ENCODE measurements around the gene RBM14. TPM values are rescaled to one million over a fixed set of nuclear protein-coding genes. Genes with fewer than 3 reads are reported as not detected.

Gene RBM14
- total RNA-seq, 4 donors from 2014 or later: 38.3 to 74.2 (median 55.7) TPM

GRCh38 chr11:66663741-66664296 lies 47.4 kb downstream of the RBM14 start:
- ATAC-seq (ENCODE audit: low FRiP score): no peak

GRCh38 chr11:66665369-66665768 lies 48.9 kb downstream of the RBM14 start:
- ATAC-seq (ENCODE audit: low FRiP score) (no peak), DNase-seq (ENCODE audit: low spot score) (no peak)
- TF ChIP-seq CTCF (IDR thresholded peaks at IDR 0.05): no peak

More at GRCh38 chr11:66663741-66664296, 47.4 kb downstream of the RBM14 start:
- no peak for TF ChIP-seq CTCF (IDR thresholded peaks at IDR 0.05)
- DNase-seq (ENCODE audit: low spot score): no peak

GRCh38 chr11:66670816-66671215 lies 54.4 kb downstream of the RBM14 start:
- ATAC-seq (ENCODE audit: low FRiP score): no peak
- DNase-seq (ENCODE audit: low spot score): no peak
- no peak for TF ChIP-seq CTCF (IDR thresholded peaks at IDR 0.05)

GRCh38 chr11:66674964-66675602 lies 58.7 kb downstream of the RBM14 start:
- ATAC-seq (ENCODE audit: low FRiP score) (no peak), DNase-seq (ENCODE audit: low spot score) (no peak)
- no peak for TF ChIP-seq CTCF (IDR thresholded peaks at IDR 0.05)

- TF ChIP-seq CTCF (IDR thresholded peaks at IDR 0.05): no peak
- ATAC-seq (ENCODE audit: low FRiP score) (no peak), DNase-seq (ENCODE audit: low spot score) (no peak)
Observed at GRCh38 chr11:66676282-66676919, 60.0 kb downstream of the RBM14 start.

Small RNA genes lying within 50 kb of the gene (small RNA-seq; reads per million reads assigned to genes)
- not detected for gene RNU4-39P

Other genes with a start within 250 kb of the RBM14 start
- 1 to 10 TPM; 2.7 to 7.4 (median 5.0) TPM for gene SLC29A2, start 244.9 kb upstream of the RBM14 start, total RNA-seq
- gene NPAS4, start 195.6 kb upstream of the RBM14 start, total RNA-seq: under 1 TPM in 1 of 4 donors, not detected in 3; 0.19 TPM
- gene MRPL11, start 177.8 kb upstream of the RBM14 start, total RNA-seq: 10 to 100 TPM; 29.2 to 38.0 (median 32.3) TPM
- 10 to 100 TPM in 2 of 4 donors, 1 to 10 TPM in 2; 9.2 to 16.3 (median 12.5) TPM for gene PELI3, start 149.7 kb upstream of the RBM14 start, total RNA-seq
- 10 to 100 TPM; 13.9 to 23.9 (median 21.0) TPM for gene DPP3, start 136.2 kb upstream of the RBM14 start, total RNA-seq
- gene BBS1, start 106.0 kb upstream of the RBM14 start, total RNA-seq: 10 to 100 TPM; 35.5 to 71.9 (median 37.9) TPM
- 10 to 100 TPM; 12.1 to 18.7 (median 13.0) TPM for gene ZDHHC24, start 70.6 kb upstream of the RBM14 start, total RNA-seq
- gene ACTN3, start 69.7 kb upstream of the RBM14 start, total RNA-seq: not detected
- 100 to 1,000 TPM in 2 of 4 donors, 10 to 100 TPM in 2; 82.8 to 110 (median 96.5) TPM for gene CTSF, start 48.0 kb upstream of the RBM14 start, total RNA-seq
- gene CCDC87, start 23.6 kb upstream of the RBM14 start, total RNA-seq: under 1 TPM in 2 of 4 donors, not detected in 2; 0.19 to 0.28 TPM
- 10 to 100 TPM; 19.0 to 42.4 (median 21.7) TPM for gene CCS, start 23.4 kb upstream of the RBM14 start, total RNA-seq
- 10 to 100 TPM; 63.1 to 90.8 (median 78.3) TPM for gene RBM4, start 22.1 kb downstream of the RBM14 start, total RNA-seq
- 10 to 100 TPM in 3 of 4 donors, 1 to 10 TPM in 1; 7.8 to 13.9 (median 11.2) TPM for gene RBM4B, start 61.3 kb downstream of the RBM14 start, total RNA-seq
- 10 to 100 TPM in 2 of 4 donors, 1 to 10 TPM in 2; 1.6 to 14.4 (median 8.6) TPM for gene SPTBN2, start 112.6 kb downstream of the RBM14 start, total RNA-seq
- gene RCE1, start 226.8 kb downstream of the RBM14 start, total RNA-seq: 10 to 100 TPM; 12.8 to 20.4 (median 14.5) TPM
- 10 to 100 TPM; 10.2 to 16.6 (median 12.4) TPM for gene LRFN4, start 240.4 kb downstream of the RBM14 start, total RNA-seq

Data from omental fat pad (tissue), 4 donors.